Cardiac septum (tissue), 1 donor: ENCODE data around the gene EXOC3. TPM values are rescaled to one million over a fixed set of nuclear protein-coding genes. Genes with fewer than 3 reads are reported as not detected.

Experiments
- DNase-seq: peaks from one replicate; pipeline ENCODE4 v3.0.0-alpha.2; 2020; ENCODE audit warnings: low spot score
- intact Hi-C: fragments of 100-400 bp; cut with DNase I; formaldehyde crosslinking; loops from one replicate; pipeline ENCODE4 v1.14.0; 2022
- total RNA-seq: library from RNA; stranded (reverse); fragmentation: NEBNext Ultra II Directional; extraction: Animal tissue kit (Norgen Biotek cat#: 25700); gene quantifications from one replicate; pipeline ENCODE4 v1.2.1, GENCODE V29; 2021
- donor health status: DM: no; HTN: no; CAD: no.

Gene EXOC3
- total RNA-seq, 1 donor from 2014 or later, result 42.9 TPM

DNA sequence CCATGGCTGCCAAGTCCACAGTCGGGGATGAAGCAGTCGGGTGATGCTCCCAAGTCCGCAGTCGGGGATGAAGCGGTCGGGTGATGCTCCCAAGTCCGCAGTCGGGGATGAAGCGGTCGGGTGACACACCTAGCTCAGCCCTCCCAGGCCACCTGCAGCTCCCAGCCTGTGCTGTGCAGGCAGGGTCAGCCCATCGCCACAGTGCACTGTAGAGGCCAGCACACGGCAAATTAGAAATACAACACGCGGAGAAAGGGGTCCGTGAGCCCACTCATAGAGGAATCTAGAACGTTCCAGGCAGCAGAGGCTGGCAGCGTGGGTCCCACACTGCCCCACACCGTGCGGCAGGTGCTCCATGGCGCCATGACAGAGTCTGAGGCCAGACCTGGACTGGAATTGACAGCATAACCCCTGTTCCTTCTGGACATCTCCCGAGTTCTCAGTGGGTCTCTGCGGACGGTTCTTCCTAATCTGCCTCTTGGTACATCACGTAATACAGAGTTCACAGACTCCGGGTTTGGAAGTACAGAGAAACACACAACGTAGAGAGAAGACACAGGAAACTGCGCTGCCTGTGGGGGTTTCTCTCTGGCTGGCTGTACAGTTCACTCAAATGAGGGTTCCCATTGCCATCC is 7.7 kb upstream of the EXOC3 start:
- intact Hi-C loops, result no loop called here
- no peak for DNase-seq

- intact Hi-C loops, result no loop called here
- no peak for DNase-seq
Observed at GRCh38 chr5:435961-436640, 6.9 kb upstream of the EXOC3 start.

GRCh38 chr5:436641-436975 is 6.4 kb upstream of the EXOC3 start:
- peak; percentile 61 for DNase-seq

DNA sequence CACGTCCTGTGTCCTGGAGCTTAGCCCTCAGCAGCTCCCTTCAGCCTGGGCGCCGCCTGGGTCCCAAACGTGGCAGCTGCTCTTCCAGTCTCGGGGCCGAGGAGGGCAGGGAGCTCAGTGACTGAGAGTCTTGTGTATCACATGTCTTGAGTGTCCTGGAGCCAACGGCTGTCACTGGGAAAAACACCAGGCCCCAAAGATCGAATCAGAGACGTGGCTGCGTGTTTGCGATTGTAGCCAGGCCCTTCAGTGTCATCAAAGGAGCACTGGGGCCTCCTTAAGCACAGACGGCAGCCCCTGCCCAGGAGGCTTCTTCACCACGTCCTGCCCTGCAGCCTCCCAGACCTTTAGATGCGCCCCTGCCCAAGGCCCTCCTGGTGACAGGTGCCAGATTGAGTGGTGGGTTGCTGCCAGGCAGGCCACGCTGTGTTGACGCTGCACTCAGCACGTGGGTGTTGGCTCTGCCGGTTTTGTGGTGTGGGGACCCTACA is 5.7 kb upstream of the EXOC3 start:
- intact Hi-C loops, result no loop called here
- peak; percentile 44 for DNase-seq

More at GRCh38 chr5:436641-436975, 6.4 kb upstream of the EXOC3 start:
- intact Hi-C loops, result no loop called here

DNA sequence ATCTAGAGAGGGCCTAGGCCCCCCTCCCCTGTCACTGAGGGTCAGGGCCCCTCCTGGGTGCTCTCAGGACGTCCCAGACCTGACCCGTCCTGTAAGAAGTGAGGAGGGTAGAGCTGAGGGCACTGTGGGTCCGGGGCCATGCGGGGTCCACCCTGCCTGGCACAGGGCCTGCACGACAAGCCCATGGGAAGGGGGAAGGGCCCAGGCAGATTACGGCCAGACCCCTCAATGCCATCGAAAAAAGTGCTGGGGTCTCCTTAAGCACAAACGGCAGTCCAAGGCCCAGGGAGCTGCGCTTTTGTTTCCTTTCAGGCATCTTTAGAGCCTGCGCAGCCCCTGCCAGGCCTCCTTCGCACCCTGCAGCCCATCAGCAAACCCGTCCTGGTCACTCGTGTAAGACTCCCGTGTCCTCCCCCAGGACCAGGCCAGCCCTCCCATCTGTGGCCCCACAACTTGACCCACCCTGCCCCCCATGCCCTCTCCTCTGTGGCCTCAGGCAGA is 4.4 kb upstream of the EXOC3 start:
- intact Hi-C loops, result no loop called here

GRCh38 chr5:439181-439580 is 3.8 kb upstream of the EXOC3 start:
- peak; percentile 63 for DNase-seq
- intact Hi-C loops, result no loop called here

More for the DNA sequence above, 4.4 kb upstream of the EXOC3 start:
- DNase-seq, result peak; percentile 43

GRCh38 chr5:439636-440035 is 3.3 kb upstream of the EXOC3 start:
- intact Hi-C loops, result no loop called here
- peak; percentile 35 for DNase-seq

- intact Hi-C loops, result no loop called here
- DNase-seq, result no peak
Observed at GRCh38 chr5:440401-441201, 2.4 kb upstream of the EXOC3 start.

- no peak for DNase-seq
- intact Hi-C loops, result loop anchor here (2.0 kb wide), 1 partner anchor 29 kb away; no protein-coding TSS in a partner anchor
Observed at GRCh38 chr5:441996-442334, 1.0 kb upstream of the EXOC3 start.

- DNase-seq, result peak; percentile 72
- intact Hi-C loops, result loop anchor here (2.0 kb wide), 1 partner anchor 27 kb away; no protein-coding TSS in a partner anchor
Observed at GRCh38 chr5:443239-444151, 519 bp downstream of the EXOC3 start.

DNA sequence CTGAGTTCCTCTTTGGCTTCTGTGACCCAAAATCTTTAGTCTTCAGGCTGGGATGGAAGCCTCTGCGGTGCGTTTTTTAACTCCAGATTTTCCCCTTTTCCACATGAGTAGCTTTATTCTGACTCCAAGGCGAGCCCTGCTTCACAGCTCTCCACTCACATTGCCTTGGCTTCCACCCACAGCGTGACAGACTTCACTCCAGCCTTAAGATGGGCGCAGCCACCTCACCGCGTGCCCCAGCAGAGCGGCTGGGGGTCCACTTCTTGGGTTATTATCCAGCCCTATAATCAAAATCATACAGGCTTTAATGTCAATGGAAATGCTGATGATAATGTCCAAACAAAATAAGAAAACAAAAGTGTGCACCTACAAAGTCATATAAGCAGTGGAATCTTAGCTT is 1.2 kb downstream of the EXOC3 start:
- intact Hi-C loops, result no loop called here
- peak; percentile 36 for DNase-seq

GRCh38 chr5:445591-445990 is 2.6 kb downstream of the EXOC3 start:
- intact Hi-C loops, result no loop called here
- DNase-seq, result peak; percentile 41

DNA sequence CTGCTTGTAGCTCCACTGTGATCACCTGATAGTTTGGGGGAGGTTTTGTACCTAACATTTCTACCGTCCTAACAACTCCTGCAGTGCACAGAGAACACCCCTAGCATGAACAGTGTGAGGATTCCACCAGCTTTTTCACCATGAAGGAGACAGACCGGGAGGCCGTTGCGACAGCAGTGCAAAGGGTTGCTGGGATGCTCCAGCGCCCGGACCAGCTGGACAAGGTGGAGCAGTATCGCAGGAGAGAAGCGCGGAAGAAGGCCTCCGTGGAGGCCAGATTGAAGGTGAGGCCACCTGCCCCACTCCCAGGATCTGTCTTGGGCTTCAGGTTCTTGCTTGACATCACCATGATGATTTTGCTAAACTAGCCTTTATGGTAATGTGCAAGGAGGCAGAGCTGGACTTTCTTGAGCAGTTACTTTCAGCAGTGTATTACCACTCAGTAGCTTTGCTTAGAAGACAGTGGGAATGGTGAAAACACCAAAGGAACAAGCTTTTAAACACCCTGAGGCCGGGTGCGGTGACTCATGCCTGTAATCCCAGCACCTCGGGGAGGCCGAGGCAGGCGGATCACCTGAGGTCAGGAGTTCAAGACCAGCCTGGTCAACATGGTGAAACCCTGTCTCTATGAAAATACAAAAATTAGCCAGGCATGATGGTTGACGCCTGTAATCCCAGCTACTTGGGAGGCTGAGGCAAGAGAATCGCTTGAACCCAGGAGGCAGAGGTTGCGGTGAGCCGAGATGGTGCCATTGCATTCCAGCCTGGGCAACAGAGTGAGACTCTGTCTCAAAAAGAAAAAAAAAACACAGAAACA is 3.3 kb downstream of the EXOC3 start:
- peak; percentile 58 for DNase-seq
- intact Hi-C loops, result no loop called here

- intact Hi-C loops, result no loop called here
- DNase-seq, result peak; percentile 54
Observed at GRCh38 chr5:446883-447263, 3.9 kb downstream of the EXOC3 start.

GRCh38 chr5:447501-447900 is 4.5 kb downstream of the EXOC3 start:
- peak; percentile 57 for DNase-seq
- intact Hi-C loops, result no loop called here

DNA sequence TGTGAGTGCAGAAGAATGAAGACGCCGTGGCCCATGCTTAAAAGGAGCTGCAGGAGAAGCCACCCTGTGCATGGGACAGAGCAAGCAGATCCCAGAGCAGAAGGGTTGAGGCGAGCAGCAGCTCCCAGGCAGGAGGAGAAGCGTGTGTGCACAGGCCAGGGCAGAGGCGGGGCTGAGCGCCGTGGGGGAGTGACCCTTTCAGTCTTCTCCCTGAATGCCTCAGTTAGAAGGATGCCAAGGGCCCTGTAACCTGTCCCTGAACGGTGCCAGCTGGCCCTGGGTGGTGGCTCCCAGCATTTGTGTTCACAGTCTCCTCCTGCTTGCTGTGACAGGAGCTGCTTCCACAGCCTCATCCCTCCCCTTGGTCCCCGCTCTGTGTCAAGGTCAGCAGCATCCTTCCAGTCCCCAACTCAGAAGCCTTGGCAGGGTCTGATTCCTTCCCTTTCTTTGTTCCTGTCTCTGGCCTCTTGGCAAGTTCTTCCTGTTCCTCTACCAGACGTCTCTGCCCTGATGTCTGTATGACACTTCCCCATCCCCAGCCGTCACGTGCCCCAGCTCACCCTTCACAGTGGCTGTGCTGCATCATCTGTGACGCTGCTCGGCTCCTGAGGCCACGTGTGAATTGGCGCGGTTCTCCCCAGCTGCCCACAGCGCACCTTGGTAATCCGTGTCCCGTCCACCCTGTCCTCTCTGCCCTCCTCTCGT is 5.2 kb downstream of the EXOC3 start:
- intact Hi-C loops, result no loop called here
- DNase-seq, result peak; percentile 87

- no peak for DNase-seq
- intact Hi-C loops, result no loop called here
Observed at GRCh38 chr5:448766-449090, 5.8 kb downstream of the EXOC3 start.

- DNase-seq, result no peak
- intact Hi-C loops, result no loop called here
Observed at GRCh38 chr5:449151-449550, 6.2 kb downstream of the EXOC3 start.
